GM20000 (cell line): Measurements from ENCODE around the gene ZNF737.

Experiments
- DNase-seq: peaks from one replicate; pipeline ENCODE4 v3.0.0; 2012; ENCODE audit warnings: low spot score
- TF ChIP-seq, protein P1 (sequence below): IDR thresholded peaks from 2 replicates; pipeline ENCODE4 v1.5.1; 2012; ENCODE audit warnings: mild to moderate bottlenecking, control low read depth; ENCODE audit errors: extremely low read depth, missing control alignments

Gene ZNF737

DNA sequence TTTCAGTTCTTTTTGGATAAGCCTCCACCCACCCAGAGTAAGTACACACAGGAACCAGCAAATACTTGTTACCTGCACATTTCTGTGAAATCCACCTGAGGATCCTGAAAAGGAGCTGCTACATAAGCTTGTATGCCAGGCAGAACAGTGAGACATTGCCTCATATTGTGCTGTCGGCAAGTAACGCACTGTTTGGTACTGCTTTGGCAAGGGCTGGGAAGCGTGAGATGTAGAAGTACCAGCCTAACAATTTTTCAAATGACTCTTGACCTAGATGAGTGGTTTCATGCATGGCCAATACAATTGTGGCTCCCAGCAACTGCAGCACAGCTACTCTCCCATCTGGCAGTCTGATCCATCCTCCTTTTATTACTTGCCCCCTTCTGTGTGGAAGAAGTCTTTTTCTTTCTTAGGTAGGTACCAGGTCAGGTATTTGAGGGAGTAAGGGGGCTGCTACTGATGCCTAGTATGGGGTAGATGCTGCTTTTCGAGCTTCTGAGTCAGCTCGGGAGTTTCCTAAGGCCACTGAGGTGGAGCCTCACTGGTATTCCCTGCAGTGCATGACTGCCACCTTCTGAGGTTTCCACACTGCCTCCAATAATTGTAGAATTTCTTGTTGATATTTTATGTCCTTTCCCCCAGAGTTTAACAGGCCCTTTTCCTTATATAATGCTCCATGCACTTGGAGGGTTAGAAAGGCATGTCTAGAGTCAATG lies 52.2 kb downstream of the ZNF737 start:
- TF ChIP-seq, protein P1, sequence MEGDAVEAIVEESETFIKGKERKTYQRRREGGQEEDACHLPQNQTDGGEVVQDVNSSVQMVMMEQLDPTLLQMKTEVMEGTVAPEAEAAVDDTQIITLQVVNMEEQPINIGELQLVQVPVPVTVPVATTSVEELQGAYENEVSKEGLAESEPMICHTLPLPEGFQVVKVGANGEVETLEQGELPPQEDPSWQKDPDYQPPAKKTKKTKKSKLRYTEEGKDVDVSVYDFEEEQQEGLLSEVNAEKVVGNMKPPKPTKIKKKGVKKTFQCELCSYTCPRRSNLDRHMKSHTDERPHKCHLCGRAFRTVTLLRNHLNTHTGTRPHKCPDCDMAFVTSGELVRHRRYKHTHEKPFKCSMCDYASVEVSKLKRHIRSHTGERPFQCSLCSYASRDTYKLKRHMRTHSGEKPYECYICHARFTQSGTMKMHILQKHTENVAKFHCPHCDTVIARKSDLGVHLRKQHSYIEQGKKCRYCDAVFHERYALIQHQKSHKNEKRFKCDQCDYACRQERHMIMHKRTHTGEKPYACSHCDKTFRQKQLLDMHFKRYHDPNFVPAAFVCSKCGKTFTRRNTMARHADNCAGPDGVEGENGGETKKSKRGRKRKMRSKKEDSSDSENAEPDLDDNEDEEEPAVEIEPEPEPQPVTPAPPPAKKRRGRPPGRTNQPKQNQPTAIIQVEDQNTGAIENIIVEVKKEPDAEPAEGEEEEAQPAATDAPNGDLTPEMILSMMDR, result no peak
- no peak for DNase-seq

- no peak for DNase-seq
- TF ChIP-seq, protein P1, result no peak
Observed at GRCh38 chr19:20503476-20503875, 62.1 kb downstream of the ZNF737 start.
